ENCODE data around the gene HTATIP2.
"Not testable (repeated sequence)": the region's sequence is repeated elsewhere in the genome, so short reads cannot be mapped to it uniquely, and the experiment has no call there.

HTATIP2 gene

GRCh38 chr11:20365465-20365864, 2.0 kb downstream of the HTATIP2 start:
- not testable (repeated sequence) for H3K27ac ChIP-seq (ENCODE audit: low read length, poor library complexity, severe bottlenecking); H2BK120ac ChIP-seq (ENCODE audit: low read depth, low read length); H3K9ac ChIP-seq (ENCODE audit: low read length); H2BK15ac ChIP-seq (ENCODE audit: low read depth, poor library complexity, severe bottlenecking); H3K14ac ChIP-seq (ENCODE audit: low read length in 2 of 2); H3K9me3 ChIP-seq (ENCODE audit: control insufficient read depth, low read length); H4K8ac ChIP-seq (ENCODE audit: low read length); H3K23ac ChIP-seq (ENCODE audit: low read length in 2 of 2); H3K4ac ChIP-seq (ENCODE audit: low read depth in 1 of 2, low read length in 2 of 2); H2AK5ac ChIP-seq (ENCODE audit: low read length, severe bottlenecking); H2AFZ ChIP-seq (ENCODE audit: low read depth, low read length); H3K4me2 ChIP-seq (ENCODE audit: low read length, poor library complexity, severe bottlenecking); H2BK12ac ChIP-seq (ENCODE audit: low read length in 2 of 2); H4K91ac ChIP-seq (ENCODE audit: low read length); H3K18ac ChIP-seq (ENCODE audit: low read depth in 1 of 2, low read length in 2 of 2); H3K27me3 ChIP-seq (ENCODE audit: control insufficient read depth in 1 of 2, insufficient read depth in 1 of 2, low read length in 2 of 2); H2BK5ac ChIP-seq (ENCODE audit: low read depth, low read length, poor library complexity, severe bottlenecking); DNase-seq
- Histone ChIP-seq H3K79me1 (replicated peaks; ENCODE audit: low read length, poor library complexity, severe bottlenecking) (peaks cover 17% of the 10 kb centered on the region), H3K4me3 (ENCODE audit: insufficient read depth in 1 of 2, low read depth in 1 of 2, low read length in 2 of 2) (peak overlapping the region in 1 of 2 experiments; percentile 79), H3K4me1 (ENCODE audit: control insufficient read depth, insufficient read depth, low read depth, low read length) (peaks cover 16% of the 10 kb centered on the region), H3K36me3 (ENCODE audit: control insufficient read depth in 1 of 2, insufficient read depth in 2 of 2, low read depth in 1 of 2, low read length in 2 of 2) (peaks cover 0 to 21% of the 10 kb centered on the region in 2 experiments)
- WGBS, result 98% methylated on average over 6 of the region's 6 CpGs

DNA sequence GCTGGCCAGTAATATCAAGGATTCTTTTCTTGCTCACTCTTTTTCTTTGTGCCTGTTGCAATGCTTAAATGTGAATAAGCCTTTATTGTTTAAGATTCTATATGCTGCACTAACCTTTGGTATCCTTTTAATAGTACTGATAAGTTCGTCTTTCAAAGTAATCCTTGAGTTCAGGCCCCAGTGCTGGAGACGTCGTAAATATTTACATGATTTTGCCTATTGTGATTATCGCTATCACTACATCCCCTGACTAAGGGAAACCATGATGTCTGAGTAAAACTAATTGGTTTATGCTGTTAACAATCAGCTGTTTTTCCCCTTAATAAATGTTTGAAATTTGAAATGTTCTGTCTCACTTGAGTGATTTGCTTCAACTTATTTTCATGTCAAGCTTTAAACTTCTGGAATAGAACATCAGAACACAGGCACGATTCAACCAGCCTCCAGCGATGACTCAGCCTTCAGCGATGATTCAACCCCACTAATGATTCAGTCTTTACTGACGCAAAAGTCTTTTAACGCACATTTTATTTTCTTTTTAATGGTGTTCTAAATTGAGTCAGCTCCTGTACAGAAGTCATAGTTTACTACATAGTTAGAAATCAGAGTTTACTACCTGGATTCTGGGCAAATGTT, 3.9 kb downstream of the HTATIP2 start:
- Histone ChIP-seq H3K9ac (ENCODE audit: low read length) (peak overlapping the region; percentile 70), H2BK120ac (ENCODE audit: low read depth, low read length) (no peak overlapping the region), H3K4ac (ENCODE audit: low read depth in 1 of 2, low read length in 2 of 2) (peak overlapping the region in 1 of 2 experiments; percentile 13), H3K36me3 (ENCODE audit: control insufficient read depth in 1 of 2, insufficient read depth in 2 of 2, low read depth in 1 of 2, low read length in 2 of 2) (peaks cover 0 to 31% of the 10 kb centered on the region in 2 experiments), H3K14ac (ENCODE audit: low read length in 2 of 2) (no peak overlapping the region), H4K8ac (ENCODE audit: low read length) (no peak overlapping the region), H4K91ac (ENCODE audit: low read length) (no peak overlapping the region), H2AK5ac (ENCODE audit: low read length, severe bottlenecking) (no peak overlapping the region), H3K27ac (ENCODE audit: low read length, poor library complexity, severe bottlenecking) (peak overlapping the region; percentile 59), H3K23ac (ENCODE audit: low read length in 2 of 2) (no peak overlapping the region), H3K27me3 (ENCODE audit: control insufficient read depth in 1 of 2, insufficient read depth in 1 of 2, low read length in 2 of 2) (no peaks in the 10 kb centered on the region), H2BK5ac (ENCODE audit: low read depth, low read length, poor library complexity, severe bottlenecking) (no peak overlapping the region), H3K4me2 (ENCODE audit: low read length, poor library complexity, severe bottlenecking) (no peak overlapping the region), H2AFZ (ENCODE audit: low read depth, low read length) (no peak overlapping the region), H2BK15ac (ENCODE audit: low read depth, poor library complexity, severe bottlenecking) (no peak overlapping the region), H3K4me3 (ENCODE audit: insufficient read depth in 1 of 2, low read depth in 1 of 2, low read length in 2 of 2) (peak overlapping the region in 1 of 2 experiments; percentile 14), H3K18ac (ENCODE audit: low read depth in 1 of 2, low read length in 2 of 2) (no peak overlapping the region), H2BK12ac (ENCODE audit: low read length in 2 of 2) (peak overlapping the region in 1 of 2 experiments; percentile 63), H3K9me3 (ENCODE audit: control insufficient read depth, low read length) (no peaks in the 10 kb centered on the region), H3K79me1 (replicated peaks; ENCODE audit: low read length, poor library complexity, severe bottlenecking) (peaks cover 19% of the 10 kb centered on the region), H3K4me1 (ENCODE audit: control insufficient read depth, insufficient read depth, low read depth, low read length) (peaks cover 16% of the 10 kb centered on the region)
- peak; percentile 91 for DNase-seq
- 0% methylated on average over 2 of the region's 9 CpGs for WGBS

GRCh38 chr11:20368438-20368837, 4.9 kb downstream of the HTATIP2 start:
- H2AK5ac ChIP-seq (ENCODE audit: low read length, severe bottlenecking), result no peak overlapping the region
- peak overlapping the region in 1 of 2 experiments; percentile 49 for H3K4ac ChIP-seq (ENCODE audit: low read depth in 1 of 2, low read length in 2 of 2)
- H2BK120ac ChIP-seq (ENCODE audit: low read depth, low read length), result no peak overlapping the region
- H2AFZ ChIP-seq (ENCODE audit: low read depth, low read length), result no peak overlapping the region
- H3K4me2 ChIP-seq (ENCODE audit: low read length, poor library complexity, severe bottlenecking), result no peak overlapping the region
- H3K27ac ChIP-seq (ENCODE audit: low read length, poor library complexity, severe bottlenecking), result peak overlapping the region; percentile 17
- H3K18ac ChIP-seq (ENCODE audit: low read depth in 1 of 2, low read length in 2 of 2), result peak overlapping the region in 1 of 2 experiments; percentile 49
- no peaks in the 10 kb centered on the region for H3K9me3 ChIP-seq (ENCODE audit: control insufficient read depth, low read length)
- no peak overlapping the region for H4K8ac ChIP-seq (ENCODE audit: low read length)
- peak overlapping the region; percentile 55 for H3K9ac ChIP-seq (ENCODE audit: low read length)
- no peak overlapping the region for H3K14ac ChIP-seq (ENCODE audit: low read length in 2 of 2)
- no peak overlapping the region for H4K91ac ChIP-seq (ENCODE audit: low read length)
- H3K4me3 ChIP-seq (ENCODE audit: insufficient read depth in 1 of 2, low read depth in 1 of 2, low read length in 2 of 2), result no peak overlapping the region
- H3K36me3 ChIP-seq (ENCODE audit: control insufficient read depth in 1 of 2, insufficient read depth in 2 of 2, low read depth in 1 of 2, low read length in 2 of 2), result peaks cover 0 to 41% of the 10 kb centered on the region in 2 experiments
- H2BK15ac ChIP-seq (ENCODE audit: low read depth, poor library complexity, severe bottlenecking), result no peak overlapping the region
- DNase-seq, result no peak
- no peak overlapping the region for H2BK12ac ChIP-seq (ENCODE audit: low read length in 2 of 2)
- H3K27me3 ChIP-seq (ENCODE audit: control insufficient read depth in 1 of 2, insufficient read depth in 1 of 2, low read length in 2 of 2), result no peaks in the 10 kb centered on the region
- H3K23ac ChIP-seq (ENCODE audit: low read length in 2 of 2), result no peak overlapping the region
- H3K79me1 ChIP-seq (replicated peaks; ENCODE audit: low read length, poor library complexity, severe bottlenecking), result peaks cover 21% of the 10 kb centered on the region
- no peak overlapping the region for H2BK5ac ChIP-seq (ENCODE audit: low read depth, low read length, poor library complexity, severe bottlenecking)
- H3K4me1 ChIP-seq (ENCODE audit: control insufficient read depth, insufficient read depth, low read depth, low read length), result peaks cover 14% of the 10 kb centered on the region

- Histone ChIP-seq H2BK120ac (ENCODE audit: low read depth, low read length) (no peak overlapping the region), H3K27me3 (ENCODE audit: control insufficient read depth in 1 of 2, insufficient read depth in 1 of 2, low read length in 2 of 2) (no peaks in the 10 kb centered on the region), H2BK5ac (ENCODE audit: low read depth, low read length, poor library complexity, severe bottlenecking) (no peak overlapping the region), H3K14ac (ENCODE audit: low read length in 2 of 2) (no peak overlapping the region), H3K27ac (ENCODE audit: low read length, poor library complexity, severe bottlenecking) (no peak overlapping the region), H3K4me1 (ENCODE audit: control insufficient read depth, insufficient read depth, low read depth, low read length) (peaks cover 4% of the 10 kb centered on the region), H2AK5ac (ENCODE audit: low read length, severe bottlenecking) (no peak overlapping the region), H3K4me3 (ENCODE audit: insufficient read depth in 1 of 2, low read depth in 1 of 2, low read length in 2 of 2) (no peak overlapping the region), H3K9me3 (ENCODE audit: control insufficient read depth, low read length) (no peaks in the 10 kb centered on the region), H3K4ac (ENCODE audit: low read depth in 1 of 2, low read length in 2 of 2) (no peak overlapping the region), H3K23ac (ENCODE audit: low read length in 2 of 2) (no peak overlapping the region), H2BK15ac (ENCODE audit: low read depth, poor library complexity, severe bottlenecking) (no peak overlapping the region), H2AFZ (ENCODE audit: low read depth, low read length) (no peak overlapping the region), H3K36me3 (ENCODE audit: control insufficient read depth in 1 of 2, insufficient read depth in 2 of 2, low read depth in 1 of 2, low read length in 2 of 2) (peaks cover 0 to 47% of the 10 kb centered on the region in 2 experiments), H3K18ac (ENCODE audit: low read depth in 1 of 2, low read length in 2 of 2) (no peak overlapping the region), H4K8ac (ENCODE audit: low read length) (no peak overlapping the region), H2BK12ac (ENCODE audit: low read length in 2 of 2) (no peak overlapping the region), H4K91ac (ENCODE audit: low read length) (no peak overlapping the region), H3K79me1 (replicated peaks; ENCODE audit: low read length, poor library complexity, severe bottlenecking) (peaks cover 14% of the 10 kb centered on the region), H3K4me2 (ENCODE audit: low read length, poor library complexity, severe bottlenecking) (no peak overlapping the region), H3K9ac (ENCODE audit: low read length) (no peak overlapping the region)
- DNase-seq, result no peak
These were observed 6.3 kb downstream of the HTATIP2 start for GRCh38 chr11:20369826-20370225.

Data from mesenchymal stem cell (in vitro differentiated cells and primary cell).